GM18951 (cell line): Measurements from ENCODE around the gene HBE1.
"Not testable (repeated sequence)": the region's sequence is repeated elsewhere in the genome, so short reads cannot be mapped to it uniquely, and the experiment has no call there.

ENCODE experiments used
- POLR2A ChIP-seq: IDR thresholded peaks from 4 replicates; pipeline ENCODE4 v1.6.1; 2011; ENCODE audit warnings: mild to moderate bottlenecking; ENCODE audit not compliant: insufficient read length, insufficient read depth; ENCODE audit errors: extremely low read depth
- in situ Hi-C: fragments of 300-500 bp; cut with MboI; formaldehyde crosslinking; loops from one replicate; pipeline ENCODE4 v1.12.0; 2022; ENCODE audit warnings: low sequenced_read_pairs, mixed read lengths, inconsistent platforms; ENCODE audit not compliant: unreplicated experiment

The HBE1 gene

DNA sequence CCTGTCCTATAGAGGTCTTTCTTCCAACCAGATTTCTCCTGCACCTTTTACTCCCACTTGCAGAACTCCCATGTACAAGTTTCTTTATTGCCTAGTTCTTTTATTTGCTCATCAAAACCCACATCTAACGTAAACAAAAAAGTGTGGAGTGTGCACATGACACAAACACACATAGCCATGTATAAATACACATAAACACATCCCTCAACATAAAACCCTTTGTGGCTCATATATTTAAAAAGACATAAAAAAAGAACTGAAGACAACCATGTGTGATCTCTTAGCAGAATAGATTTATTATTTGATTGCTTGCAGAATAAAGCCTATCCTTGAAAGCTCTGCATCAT is 16.9 kb downstream of the HBE1 start:
- in situ Hi-C loops = no loop called here
- no peak for TF ChIP-seq POLR2A

DNA sequence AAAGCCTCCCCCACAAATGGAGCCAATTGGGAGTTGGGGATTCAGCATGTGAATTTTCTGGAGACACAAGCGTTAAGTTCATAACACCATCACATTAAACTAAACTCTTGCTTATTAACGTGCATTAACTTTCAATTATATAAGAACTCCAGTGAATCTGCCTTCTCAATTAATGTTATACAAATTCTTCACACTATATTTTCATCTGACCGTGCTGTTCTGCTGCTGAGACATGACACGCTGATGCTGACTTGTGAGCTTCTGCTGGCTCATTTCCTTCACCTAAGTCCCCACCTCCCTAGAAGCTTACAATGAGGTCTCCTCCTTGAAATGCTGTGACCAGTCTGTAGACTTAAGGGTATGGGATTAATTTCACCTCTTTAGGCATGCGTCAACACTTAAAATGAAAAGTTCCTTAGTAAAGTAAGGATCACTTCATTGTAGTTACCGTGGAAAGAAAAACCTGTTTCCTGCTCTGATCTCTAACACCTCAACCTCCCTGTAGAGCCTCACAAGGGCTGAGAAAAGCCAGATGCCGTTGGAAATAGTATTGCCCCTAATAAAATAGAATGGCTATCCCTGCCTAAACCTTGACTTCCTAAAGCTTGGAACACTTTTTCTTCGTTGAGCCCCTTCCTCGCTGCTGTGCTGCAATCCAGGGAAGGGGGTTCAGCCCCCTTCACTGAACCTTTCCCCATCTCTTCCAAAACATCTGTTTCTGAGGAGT is 17.4 kb downstream of the HBE1 start:
- no peak for TF ChIP-seq POLR2A
- in situ Hi-C loops = no loop called here

DNA sequence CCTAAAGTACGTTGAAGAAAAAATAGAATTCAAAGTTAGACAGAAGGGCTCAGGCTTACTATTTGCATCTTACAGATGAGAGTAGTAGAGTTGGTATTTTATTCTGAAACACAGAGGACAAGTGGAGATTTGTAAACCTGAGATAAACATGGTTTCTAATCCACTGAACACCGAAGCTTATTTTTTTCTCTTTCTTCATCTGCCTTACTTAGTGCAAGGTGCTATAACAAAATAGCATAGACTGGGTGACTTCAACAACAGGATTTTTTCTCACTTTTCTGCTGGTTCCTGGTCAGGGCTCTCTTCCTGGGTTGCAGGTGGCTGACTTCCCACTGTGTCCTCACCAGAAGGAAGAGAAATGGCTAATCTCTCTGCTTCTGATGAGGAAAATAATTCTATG is 18.0 kb downstream of the HBE1 start:
- TF ChIP-seq POLR2A = no peak
- in situ Hi-C loops = no loop called here

DNA sequence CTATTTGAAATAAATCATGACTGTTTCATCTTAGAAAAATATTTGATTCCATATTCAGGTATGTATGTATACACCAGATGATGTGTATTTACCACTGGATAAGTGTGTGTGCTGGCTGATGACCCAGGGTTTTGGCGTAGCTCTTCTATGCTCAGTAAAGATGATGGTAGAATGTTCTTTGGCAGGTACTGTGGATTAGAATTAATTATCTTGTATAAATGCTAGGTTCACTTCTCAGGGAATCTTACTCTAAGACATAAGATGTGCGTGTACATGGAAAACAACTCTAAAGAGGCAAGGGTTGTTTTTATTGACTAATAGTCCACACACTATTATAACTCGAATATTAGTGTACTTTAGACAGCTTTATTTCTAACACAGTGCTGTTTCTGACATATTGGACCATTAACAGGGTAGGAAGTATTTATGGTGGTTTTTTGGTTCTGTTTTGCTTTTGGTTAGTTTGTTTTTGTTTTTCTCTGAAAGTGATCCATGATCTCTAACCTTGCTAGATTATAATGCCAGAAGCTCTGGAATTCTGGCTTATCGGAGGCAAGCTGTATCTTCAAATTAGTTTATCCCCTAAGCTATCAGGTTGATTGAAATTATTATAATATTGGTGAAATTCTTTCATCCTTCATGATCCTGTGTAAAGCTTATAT is 19.1 kb downstream of the HBE1 start:
- in situ Hi-C loops = no loop called here
- no peak for TF ChIP-seq POLR2A

DNA sequence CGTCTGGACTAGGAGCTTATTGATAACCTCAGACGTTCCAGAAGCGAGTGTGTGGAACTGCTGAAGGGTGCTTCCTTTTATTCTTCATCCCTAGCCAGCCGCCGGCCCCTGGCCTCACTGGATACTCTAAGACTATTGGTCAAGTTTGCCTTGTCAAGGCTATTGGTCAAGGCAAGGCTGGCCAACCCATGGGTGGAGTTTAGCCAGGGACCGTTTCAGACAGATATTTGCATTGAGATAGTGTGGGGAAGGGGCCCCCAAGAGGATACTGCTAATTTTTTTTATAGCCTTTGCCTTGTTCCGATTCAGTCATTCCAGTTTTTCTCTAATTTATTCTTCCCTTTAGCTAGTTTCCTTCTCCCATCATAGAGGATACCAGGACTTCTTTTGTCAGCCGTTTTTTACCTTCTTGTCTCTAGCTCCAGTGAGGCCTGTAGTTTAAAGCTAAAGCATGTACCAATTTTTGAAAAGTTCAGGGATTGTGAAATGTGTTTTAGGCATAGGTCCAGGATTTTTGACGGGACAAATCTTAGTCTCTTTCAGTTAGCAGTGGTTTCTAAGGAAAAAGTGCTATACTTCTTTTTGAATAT is 19.8 kb downstream of the HBE1 start, which contains the start of gene HBG1:
HBG1 (minus strand) TSS at position 51 of the 590 bp plus-strand sequence. CDS start 53 bp downstream, outside the sequence.
- in situ Hi-C loops = not testable (repeated sequence)

DNA sequence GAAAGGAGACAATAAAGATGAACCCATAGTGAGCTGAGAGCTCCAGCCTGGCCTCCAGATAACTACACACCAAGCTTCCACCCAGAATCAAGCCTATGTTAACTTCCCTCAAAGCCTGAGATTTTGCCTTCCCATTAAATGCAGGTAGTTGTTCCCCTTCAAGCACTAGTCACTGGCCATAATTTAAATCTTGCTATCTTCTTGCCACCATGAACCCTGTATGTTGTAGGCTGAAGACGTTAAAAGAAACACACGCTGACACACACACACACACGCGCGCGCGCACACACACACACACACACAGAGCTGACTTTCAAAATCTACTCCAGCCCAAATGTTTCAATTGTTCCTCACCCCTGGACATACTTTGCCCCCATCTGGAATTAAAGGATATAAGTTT is 21.2 kb downstream of the HBE1 start:
- in situ Hi-C loops = not testable (repeated sequence)

DNA sequence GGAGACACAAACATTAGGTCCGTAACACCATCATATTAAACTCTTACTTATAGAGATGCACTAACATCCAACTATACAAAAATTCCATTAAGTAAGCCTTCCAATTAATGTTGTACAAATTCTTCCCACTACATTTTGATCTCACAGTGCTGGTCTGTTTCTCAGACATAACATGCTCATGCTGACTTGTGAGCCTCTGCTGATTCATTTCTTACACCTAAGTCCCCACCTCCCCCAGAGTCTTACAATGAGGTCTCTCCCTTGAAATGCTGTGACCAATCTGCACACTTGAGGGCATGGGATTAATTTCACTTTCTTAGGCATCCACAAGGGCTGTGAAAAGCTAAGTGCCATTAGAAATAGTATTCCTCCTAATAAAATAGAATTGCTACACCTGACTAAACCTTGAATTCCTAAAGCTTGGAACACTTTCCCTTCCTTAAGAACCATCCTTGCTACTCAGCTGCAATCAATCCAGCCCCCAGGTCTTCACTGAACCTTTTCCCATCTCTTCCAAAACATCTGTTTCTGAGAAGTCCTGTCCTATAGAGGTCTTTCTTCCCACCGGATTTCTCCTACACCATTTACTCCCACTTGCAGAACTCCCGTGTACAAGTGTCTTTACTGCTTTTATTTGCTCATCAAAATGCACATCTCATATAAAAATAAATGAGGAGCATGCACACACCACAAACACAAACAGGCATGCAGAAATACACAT is 22.1 kb downstream of the HBE1 start:
- in situ Hi-C loops = no loop called here
- TF ChIP-seq POLR2A = no peak

DNA sequence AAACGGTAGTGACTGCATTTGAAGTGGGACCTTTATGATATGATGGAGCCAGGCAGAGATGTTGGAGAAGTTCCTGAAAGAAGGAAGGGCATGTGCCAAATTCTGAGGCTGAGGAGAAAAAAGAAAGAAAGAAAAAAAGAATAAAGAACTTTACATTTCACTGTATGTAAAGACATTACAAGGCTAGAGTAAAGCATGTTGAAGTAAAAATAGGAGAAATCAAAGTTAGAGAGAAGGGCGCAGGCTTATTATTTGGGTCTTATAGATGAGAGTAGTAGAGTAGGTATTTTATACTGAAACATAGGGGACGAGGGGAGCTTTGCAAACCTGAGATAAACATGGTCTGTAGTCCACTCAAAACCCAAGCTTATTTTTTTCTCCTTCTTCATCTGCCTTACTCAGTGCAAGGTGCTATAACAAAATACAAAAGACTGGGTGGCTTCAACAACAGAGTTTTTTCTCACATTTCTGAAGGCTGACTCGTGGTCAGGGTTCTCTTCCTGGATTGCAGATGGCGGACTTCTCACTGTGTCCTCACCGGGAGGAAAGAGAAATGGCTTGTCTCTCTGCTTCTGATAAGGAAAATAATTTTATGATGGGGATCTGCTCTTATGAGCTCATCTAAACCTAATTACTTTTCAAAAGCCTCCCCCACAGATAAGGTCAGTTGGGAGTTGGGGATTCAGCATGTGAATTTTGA is 22.8 kb downstream of the HBE1 start:
- no peak for TF ChIP-seq POLR2A
- in situ Hi-C loops = no loop called here

DNA sequence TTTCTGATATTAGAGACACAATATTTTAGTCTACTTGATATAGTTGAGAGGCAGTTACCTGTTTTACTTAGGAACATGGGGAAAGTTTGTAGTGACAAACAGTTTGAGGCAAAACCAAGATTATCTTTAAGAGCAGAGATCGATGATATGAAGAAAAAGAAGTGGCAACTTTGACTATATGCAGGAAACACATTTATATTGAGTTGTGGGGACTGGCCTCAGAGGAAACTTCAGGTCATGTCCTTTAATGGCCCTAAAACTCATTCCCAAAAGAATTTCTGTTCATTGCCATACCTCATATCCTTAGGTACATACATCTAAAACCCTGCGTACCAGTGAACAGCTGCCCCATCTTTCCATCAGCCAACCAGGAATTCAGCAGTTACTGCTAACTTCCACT is 24.6 kb downstream of the HBE1 start:
- in situ Hi-C loops = no loop called here
- TF ChIP-seq POLR2A = no peak

DNA sequence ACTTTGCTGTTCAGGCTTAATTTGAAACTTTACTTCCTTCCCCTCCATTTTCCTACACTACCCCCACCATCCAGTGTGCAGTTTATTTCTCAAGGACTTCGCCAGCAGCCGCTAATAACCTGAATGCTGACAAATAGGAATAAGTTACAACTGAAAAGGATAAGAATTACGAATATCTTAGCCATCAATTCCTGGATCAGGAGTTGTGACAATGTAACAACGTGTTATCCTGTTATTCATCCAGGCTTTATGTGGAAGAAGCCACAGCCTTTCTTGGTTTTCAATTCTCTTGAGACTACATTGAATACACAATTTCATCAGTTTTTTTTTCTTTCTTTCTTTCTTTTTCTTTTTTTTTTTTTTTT is 25.9 kb downstream of the HBE1 start:
- in situ Hi-C loops = no loop called here
- TF ChIP-seq POLR2A = no peak

DNA sequence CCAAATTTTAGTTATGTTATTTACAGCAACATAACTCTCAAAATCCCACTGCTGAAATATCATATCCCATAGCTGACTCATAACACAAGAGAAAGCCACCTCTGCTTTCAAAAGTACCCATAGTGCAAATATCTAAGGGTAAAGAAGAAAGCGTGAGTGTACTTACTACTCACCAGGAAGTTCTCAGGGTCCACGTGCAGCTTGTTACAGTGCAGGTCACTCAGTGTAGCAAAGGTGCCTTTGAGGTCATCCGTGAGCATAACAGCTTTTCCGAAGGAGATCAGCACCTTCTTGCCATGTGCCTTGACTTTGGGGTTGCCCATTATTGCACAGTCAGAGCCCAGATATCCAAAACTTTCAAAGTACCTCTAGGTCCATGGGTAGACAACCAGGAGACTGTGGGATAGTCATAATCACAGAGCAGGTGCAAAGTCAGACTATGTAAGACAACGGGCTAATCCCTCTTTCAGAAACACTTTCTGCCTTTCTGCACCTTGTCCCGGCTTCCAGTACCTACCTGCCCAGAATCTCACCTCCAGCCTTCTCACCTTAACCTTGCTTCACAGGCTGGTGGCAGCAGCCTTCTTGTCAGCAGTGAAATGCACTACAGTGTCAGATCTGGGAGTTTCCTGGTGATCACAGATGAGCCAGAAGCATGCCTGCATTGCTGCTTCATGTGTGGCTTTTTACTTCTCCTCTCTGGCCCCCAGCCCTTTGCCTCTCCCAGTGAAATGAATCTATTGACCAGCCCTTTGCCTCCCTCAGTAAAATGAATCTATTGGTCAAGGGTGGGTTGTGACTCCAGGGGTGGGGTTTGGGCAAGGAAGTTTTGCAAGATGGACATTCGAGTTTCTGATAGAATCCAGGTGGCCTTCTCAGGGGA is 26.6 kb downstream of the HBE1 start:
- in situ Hi-C loops = no loop called here
- TF ChIP-seq POLR2A = no peak

DNA sequence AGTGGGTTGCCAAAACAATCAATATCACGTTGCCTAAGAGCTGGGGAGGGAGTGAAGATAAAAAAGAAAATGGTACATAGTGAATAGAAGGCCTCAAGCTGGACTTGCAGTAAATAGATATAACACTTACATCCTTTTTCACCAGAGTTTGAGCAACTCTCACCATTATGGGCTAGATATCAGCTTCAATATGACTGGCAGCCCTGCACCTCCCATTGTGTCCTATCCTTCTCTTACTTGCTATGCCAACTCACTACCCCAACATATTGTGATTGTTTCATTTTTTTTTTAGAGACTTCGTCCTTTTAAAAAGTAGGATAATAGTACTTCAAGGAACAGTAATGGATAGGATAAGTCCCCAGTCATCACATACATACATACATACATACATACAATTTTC is 27.5 kb downstream of the HBE1 start:
- no peak for TF ChIP-seq POLR2A
- in situ Hi-C loops = no loop called here

DNA sequence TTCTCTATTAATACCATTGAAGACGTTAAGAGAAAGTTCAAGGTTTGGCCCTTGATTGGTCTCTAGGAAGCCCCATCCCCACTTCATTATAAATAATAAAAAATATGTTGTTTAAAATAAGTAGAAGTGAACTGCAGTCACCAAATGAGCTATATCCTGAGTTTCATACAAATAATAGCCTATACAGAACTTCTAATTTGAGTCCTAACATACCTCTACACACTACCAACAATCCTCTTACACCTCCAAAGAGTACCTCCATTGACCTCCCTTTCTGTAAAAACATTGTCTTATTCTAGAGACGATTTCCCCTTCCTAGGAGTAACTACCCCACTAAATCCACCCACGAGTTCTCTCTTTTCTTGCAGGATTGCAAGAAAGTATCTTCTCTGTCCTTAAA is 28.3 kb downstream of the HBE1 start:
- no peak for TF ChIP-seq POLR2A
- in situ Hi-C loops = no loop called here

DNA sequence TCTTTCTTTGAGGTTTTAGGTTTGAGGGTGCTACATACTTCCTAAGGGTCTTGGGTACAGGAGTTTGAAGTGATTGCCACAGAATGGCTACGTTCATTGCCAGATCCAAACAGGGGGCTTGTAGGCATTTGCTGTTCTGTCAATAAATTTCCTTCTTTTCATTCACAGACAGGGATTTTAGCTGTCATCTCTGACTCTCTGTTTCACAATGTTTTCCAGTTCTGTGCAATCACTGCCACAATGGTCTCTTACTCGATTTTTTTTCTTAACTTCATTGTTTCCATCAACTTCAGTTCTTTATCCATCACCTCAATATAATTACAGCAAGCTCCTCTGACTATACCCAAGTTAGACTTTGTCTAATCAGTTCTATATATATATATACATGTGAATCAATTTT is 29.3 kb downstream of the HBE1 start:
- in situ Hi-C loops = no loop called here
- no peak for TF ChIP-seq POLR2A
